ENCODE results near the gene SCN9A. TPM values are rescaled to one million over a fixed set of nuclear protein-coding genes. Genes with fewer than 3 reads are reported as not detected.
"Not testable (repeated sequence)": the region's sequence is repeated elsewhere in the genome, so short reads cannot be mapped to it uniquely, and the experiment has no call there.

Gene SCN9A
- polyA plus RNA-seq, 4 donors, result 2.0 to 2.9 (median 2.3) TPM

DNA sequence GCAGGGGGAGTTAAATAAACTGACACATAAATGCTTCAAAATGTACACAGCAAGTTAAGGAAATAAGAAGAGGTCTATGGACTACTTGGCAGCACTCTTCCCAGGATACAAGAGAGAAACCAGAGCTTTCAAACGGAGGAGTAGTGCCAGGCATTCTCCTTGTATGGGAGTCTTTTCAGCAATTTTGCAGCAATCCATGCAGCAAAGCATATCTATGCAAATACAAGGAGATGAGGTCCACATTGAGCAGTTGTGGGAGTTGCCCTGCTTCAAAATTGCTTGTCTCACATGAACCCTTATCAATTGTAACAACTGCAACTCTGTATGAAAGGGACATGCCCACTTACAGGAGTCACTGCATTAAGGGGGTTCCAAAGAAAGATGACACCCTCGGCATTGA, 37.8 kb downstream of the SCN9A start:
- DNase-seq (ENCODE audit: low read depth in 4 of 4, low spot score in 3 of 4), result no peak

DNA sequence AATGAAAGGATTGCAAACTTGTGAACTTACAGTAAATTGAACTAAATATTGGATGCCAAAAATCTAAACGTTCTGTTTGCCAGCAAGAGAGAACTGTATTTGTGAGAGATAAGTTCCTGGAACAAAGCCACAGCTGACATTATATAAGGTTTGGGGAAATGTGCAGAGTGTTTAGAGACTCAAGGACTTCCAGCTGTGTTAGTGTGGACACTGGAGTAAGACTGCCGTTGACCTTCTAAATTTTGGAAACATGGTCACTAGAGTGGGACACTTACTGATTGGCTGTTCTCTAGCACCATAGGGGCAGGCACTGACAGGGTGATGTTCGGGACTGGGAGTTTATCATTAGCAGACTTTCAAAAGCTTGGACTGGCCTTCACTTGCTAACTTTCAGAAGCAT, 40.5 kb downstream of the SCN9A start:
- DNase-seq (ENCODE audit: low read depth in 4 of 4, low spot score in 3 of 4), result no peak

DNA sequence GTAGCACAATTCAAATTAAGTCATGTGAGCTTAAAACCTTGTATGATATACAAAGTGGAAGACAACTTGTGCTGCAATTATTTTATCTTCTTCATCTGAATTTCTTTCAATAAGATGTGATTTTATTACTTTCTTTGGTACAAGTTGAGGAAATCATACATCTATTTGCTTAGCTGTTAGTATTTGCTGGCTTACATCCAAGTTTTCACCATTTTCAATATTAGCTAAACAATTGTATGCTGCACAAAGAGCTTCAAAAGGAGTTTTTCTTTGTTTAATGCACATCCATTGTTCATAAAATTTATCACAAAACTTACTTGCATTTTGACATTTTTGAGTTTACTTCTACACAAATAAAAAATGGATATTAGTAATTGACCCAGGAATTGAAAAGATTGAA, 40.9 kb downstream of the SCN9A start:
- DNase-seq (ENCODE audit: low read depth in 4 of 4, low spot score in 3 of 4), result no peak

DNA sequence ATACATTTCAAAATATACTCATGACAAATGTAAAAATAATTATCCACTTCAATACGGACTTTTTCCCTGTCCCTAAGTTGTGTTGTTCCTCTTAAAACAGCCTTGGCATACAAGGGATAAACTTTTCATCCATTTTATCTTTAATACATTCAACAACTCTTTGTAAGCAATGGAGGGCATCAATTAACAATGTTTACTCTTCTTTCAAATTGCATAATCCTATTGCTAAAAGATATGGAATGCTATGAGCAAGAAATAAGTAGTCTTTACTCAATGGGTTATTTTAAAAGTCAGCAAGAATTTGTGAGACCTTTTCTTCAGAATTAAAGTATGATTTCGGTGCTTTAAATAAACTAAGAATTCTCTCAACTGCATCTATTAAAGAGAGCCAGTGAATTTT, 41.9 kb downstream of the SCN9A start:
- DNase-seq (ENCODE audit: low read depth in 4 of 4, low spot score in 3 of 4), result no peak

DNA sequence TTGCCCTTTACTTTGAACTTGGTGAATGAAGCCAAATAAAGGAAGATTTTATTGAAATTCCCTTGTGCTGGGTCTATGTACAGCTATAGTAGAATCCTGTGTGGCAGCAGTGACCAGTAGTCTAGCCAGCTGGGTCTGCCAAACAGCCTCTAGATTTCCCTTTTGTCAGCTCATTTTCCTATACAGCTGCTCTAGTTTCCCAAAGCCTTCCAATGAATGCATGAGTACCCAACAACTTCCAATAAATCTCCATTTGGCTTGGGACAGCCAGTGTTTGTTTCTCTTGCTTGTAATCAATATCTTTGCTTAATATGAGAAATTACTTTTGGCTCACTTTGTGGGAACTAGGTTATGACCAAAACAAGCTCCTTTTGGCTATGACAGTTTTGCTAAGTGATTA, 43.6 kb downstream of the SCN9A start:
- DNase-seq (ENCODE audit: low read depth in 4 of 4, low spot score in 3 of 4), result no peak

DNA sequence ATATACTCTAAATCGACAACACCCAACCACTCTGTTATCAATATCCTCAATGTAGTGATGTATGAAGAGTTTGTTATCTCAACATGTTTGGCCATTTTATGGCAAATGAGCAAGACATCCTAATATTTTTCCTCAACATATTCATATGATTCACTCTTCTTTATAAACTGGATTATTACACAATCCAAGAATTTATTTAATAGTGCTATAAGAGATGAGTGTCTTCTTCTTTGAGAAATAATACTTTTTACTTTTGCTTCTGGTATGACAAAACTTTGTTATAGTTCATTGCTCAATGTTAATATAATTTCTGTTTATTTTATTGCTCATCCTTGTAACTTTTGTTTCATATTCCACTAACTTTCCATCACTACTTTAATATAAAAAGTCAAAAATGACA, 44.3 kb downstream of the SCN9A start:
- no peak for DNase-seq (ENCODE audit: low read depth in 4 of 4, low spot score in 3 of 4)

DNA sequence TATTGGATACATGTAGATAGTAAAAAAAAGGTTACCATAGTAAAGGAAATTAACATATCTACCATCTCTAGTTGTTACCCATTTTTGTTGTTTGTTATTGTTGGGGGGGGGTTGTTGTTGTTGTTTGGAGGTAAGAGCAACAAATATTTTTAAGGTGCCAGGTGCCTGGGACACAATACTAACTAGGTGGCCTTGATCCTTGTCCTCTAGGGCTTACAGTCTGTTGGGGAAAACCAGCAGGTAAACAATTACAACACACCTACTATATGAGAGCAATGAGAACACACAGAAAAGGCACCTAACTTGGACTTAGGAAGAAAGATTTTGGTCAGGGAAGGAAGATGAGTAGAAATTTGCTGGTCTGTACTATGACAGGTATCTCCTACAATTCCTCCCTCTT, 46.3 kb downstream of the SCN9A start:
- no peak for DNase-seq (ENCODE audit: low read depth in 4 of 4, low spot score in 3 of 4)

DNA sequence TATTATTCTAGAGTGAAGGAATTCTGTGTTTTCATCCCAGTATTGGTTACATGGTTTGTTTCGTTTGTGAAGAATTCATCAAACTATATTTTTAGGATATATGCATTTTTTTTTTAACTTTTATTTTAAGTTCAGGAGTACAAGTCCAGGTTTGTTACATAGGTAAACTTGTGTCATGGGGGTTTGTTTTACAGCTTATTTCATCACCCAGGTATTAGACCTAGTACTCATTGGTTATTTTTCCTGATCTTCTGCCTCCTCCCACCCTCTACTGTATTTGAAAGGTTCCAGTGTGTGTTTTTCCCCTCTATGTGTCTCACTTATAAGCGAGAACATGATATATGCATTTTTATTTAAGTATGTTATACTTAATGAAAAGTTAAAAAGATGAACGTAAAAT, 47.6 kb downstream of the SCN9A start:
- DNase-seq (ENCODE audit: low read depth in 4 of 4, low spot score in 3 of 4), result no peak

DNA sequence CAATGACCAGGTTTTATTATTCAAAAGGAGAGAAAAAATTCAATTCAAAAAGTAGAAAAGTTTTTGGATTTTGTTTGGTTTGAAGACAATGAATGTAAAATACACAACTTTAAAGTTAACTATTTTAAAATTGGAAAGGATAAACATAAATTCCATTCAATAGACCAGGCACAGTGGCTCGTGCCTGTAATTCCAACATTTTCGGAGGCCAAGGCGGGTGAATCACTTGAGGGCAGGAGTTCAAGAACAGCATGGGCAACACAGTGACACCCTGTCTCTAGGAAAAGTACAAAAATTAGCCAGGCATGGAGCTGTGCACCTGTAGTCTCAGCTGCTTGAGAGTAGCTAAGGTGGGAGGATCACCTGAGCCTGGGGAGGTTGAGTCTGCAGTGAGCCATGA, 54.7 kb downstream of the SCN9A start:
- DNase-seq (ENCODE audit: low read depth in 4 of 4, low spot score in 3 of 4), result no peak

DNA sequence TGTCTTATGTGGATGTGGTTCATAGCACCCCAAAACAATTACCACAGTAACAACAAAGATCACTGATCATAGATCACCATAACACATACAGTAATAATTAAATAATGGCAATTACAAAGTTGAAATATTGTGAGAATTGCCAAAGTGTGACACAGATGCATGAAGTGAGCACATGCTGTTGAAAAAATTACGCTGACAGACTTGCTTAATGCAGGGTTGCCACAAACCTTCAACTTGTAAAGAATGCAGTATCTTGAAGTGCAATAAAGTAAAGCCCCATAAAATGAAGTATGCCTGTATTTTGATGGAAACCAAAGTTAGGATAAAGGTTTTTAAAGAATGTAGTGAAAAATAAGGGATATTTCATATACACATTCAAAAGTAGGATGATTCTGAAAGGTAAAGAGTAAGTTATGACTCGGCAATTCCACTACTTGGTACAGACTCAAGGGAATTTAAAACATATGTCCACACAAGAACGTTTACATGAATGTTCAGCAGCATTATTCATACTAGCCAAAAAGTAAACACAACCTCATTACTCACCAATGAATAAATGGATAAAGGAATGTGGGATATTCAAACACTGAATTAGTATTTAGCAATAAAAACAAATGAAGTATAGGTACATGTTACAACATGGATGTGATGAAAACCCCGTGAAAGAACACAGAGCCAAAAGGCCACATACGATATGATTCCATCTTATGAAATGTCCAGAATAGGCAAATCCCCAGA, 61.6 kb downstream of the SCN9A start:
- DNase-seq (ENCODE audit: low read depth in 4 of 4, low spot score in 3 of 4), result no peak

DNA sequence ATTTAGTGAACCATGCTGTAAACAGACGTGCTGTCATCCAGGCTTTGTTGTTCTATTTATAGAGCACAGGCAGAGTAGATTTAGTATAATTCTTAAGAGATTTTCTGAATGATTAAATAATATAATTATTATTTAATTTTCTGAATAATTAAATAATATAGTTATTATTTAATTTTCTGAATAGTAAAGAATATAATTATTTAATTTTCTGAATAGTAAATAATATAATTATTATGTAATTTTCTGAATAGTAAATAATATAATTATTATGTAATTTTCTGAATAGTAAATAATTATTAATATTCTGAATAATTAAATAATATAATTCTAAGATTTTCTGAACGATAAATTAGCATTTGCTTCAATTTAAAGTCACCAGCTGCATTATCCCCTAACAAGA, 62.9 kb downstream of the SCN9A start:
- not testable (repeated sequence) for DNase-seq (ENCODE audit: low read depth in 4 of 4, low spot score in 3 of 4)

DNA sequence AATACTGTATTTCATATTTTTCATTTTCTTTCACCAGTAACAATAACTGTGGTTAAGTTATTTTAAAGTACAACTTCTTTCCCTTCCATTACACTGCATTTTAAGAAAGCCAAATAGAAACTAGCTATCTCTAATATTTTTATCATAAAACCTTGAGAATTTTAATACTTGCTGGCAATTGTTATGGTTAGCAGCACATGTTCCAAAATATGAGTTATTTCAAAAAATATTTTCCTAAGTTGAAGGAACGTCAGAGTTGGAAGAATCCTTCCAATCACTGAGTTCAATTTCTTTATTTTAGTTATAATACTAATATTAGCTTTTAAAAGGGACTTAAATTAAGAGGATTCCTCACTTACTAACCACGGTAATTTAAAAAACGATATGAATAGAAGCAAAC, 68.4 kb downstream of the SCN9A start:
- no peak for DNase-seq (ENCODE audit: low read depth in 4 of 4, low spot score in 3 of 4)

DNA sequence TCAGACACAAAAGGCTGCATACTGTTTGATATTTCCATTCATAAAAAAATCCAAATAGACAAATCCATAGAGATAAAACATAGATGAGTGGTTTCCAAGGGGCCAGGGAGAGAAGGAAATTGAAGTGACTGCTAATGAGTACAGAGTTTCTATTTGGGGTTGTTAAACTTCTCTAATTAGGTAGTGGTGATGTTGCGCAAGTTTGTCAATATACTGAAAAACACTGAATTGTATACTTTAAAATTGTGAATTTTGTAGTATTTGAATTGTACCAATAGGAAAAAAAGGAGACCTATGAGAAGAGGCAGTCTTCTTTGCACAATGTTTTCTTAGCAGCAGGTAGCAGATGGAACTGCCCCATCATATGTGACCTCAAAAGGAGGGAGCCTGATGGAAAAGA, 71.1 kb downstream of the SCN9A start:
- no peak for DNase-seq (ENCODE audit: low read depth in 4 of 4, low spot score in 3 of 4)

DNA sequence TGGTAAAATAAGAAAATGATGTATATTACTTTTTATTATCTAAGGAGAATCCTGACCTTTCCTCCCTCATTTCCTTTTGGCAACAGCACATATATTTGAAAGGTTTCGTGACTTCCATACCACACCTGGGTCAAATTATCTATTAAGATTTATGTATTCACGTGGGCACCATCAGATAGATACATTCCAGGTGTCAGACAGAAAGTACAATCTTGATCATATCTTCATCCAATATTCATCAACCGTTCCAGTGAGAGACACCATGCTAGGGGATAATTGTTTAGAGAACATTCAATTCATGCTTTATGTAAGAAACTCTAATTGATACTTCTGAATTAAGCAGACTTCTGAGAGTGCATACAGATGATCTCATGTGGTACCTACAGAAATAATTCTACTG, 73.7 kb downstream of the SCN9A start:
- DNase-seq (ENCODE audit: low read depth in 4 of 4, low spot score in 3 of 4), result no peak

DNA sequence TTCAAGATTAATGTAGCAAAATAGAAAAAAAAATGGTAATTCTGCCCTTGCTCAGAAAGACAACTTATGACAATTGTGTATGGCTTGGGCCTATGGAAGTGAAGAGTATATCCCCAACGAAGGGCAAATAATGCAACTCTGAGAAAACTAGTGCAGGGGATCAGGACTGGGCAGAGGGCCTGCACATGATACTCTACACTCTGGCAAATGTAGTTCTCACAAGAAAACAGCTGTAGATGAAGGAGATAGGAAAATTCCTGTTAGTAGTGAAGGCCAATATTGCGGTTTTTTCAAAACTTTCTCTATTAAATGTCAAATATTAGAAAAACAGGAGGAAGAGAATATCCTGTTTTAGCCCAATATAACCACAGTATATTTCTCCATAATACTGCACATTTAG, 77.8 kb downstream of the SCN9A start:
- DNase-seq (ENCODE audit: low read depth in 4 of 4, low spot score in 3 of 4), result no peak

DNA sequence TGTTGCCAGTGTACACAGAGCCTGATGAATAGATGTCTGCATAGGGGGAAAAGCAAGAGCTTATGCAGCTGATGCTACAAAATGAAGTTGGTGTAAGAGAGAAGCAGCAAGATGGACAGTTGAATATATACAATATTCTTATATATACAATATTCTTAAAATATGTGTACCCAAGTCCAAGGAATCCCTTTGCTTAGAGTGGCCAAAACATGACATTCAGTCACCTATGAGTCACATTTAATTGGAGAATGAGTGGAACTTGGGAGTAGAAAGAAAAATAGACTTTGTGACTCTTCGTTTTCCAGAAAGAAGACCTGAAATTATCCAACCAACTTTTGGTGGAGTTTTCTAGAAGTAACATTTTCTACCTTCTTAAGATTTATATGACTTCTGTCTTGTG, 81.8 kb downstream of the SCN9A start:
- DNase-seq (ENCODE audit: low read depth in 4 of 4, low spot score in 3 of 4), result no peak

DNA sequence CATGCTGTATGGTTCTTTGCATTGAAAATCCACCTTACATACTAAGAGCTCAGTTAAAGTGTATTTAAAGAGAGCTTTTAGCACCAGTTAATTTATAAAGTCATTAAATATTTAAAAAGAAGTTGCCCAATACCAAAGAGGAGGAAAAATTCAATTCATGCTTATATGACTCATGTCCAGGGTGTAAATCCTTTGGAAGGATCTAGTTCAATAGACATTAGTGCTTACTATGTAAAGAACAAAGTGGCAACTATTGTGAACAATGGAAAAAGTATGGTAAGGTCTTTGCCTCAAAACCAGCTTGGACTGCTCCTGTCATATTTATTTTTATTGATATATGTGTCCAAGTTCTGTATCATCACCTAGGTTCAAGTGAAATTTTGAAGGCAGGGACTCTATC, 90.5 kb downstream of the SCN9A start:
- no peak for DNase-seq (ENCODE audit: low read depth in 4 of 4, low spot score in 3 of 4)

DNA sequence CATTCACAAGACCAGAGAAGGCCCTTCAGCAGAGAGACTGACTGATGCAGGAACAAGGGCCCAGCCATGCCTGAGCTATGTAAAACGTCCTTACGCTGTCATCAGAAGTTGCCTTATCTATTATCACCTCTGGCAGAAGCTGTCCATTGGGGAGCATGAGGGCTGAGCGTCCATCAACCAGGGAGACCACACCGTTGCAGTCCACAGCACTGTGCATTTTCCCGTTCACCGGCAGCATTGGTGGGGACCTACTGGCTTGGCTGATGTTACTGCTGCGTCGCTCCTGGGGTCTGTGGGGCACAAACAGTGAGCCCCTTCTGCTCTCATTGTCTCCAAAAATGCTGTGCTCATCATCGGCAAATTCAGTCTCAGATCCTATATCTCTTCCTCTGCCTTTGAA, 91.4 kb downstream of the SCN9A start:
- no peak for DNase-seq (ENCODE audit: low read depth in 4 of 4, low spot score in 3 of 4)

DNA sequence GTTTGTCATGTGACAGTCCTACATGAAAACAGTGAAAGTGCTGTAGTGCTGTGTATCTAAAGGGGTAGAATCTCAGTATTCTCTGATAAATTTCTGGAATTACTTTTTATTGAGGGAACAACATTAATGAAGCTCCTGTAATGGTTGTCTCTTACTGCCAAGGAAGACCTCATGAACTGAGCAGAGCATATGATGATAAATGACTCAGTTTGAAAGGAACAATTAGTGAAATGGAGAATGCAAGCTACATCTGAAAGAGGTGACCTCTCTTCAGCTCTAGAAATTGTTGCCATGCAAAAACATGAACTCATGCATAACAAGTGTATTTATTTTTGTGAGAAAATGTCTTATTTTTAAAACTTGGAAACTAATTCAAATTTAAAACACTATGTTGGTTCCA, 93.6 kb downstream of the SCN9A start:
- DNase-seq (ENCODE audit: low read depth in 4 of 4, low spot score in 3 of 4), result no peak

DNA sequence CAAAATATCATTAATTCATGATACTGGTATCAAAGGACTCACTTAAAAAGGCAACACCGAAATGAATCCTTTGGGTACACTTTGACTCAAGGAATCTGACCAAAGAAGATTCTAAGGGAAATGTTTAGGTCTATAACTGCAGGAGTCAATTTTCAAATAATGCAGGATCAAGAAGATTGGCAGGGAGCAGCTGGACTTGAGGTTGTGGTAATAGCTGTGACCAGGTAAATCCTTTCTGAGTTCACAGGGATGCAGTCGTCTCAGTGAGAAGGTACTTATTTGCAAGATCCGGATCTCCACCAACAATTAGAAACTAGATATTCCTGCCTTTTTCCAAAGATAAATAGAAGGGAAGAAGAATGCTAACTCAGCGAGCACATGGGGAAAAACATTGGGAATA, 96.9 kb downstream of the SCN9A start:
- DNase-seq (ENCODE audit: low read depth in 4 of 4, low spot score in 3 of 4), result no peak

DNA sequence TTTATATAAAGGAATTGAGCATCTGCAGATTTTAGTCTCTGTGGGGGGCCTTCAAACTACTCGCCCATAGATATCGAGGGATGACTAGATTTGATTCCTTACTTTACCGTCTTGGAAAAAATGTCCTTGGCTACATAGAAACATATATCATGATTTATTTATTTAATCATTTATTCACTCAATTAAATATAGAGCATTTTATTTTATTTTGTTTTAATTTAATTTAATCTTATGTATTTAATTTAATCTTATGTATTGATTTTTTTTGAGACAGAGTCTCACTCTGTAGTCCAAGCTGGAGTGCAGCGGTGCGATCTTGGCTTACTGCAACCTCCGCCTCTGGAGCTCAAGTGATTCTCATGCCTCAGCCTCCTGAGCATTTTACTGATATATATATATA, 105.4 kb downstream of the SCN9A start:
- no peak for DNase-seq (ENCODE audit: low read depth in 4 of 4, low spot score in 3 of 4)

DNA sequence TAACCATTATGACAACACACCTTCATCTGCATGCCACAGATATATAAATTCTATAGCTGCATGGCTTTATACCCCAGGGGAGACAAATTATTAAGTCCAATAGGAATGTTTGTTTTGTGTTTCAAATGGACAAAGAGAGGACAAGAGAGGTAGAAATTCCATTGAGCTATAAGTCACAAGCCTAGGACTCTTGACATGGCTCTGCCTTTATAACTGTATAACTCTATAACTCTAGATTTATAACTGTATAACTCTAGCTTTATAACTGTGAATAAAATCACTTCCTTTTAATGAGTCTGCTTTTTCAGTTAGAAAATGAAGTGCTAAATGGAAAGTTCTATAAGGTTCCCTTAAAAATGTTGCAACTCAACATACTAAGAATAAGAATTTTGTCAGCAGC, 106.4 kb downstream of the SCN9A start:
- no peak for DNase-seq (ENCODE audit: low read depth in 4 of 4, low spot score in 3 of 4)

DNA sequence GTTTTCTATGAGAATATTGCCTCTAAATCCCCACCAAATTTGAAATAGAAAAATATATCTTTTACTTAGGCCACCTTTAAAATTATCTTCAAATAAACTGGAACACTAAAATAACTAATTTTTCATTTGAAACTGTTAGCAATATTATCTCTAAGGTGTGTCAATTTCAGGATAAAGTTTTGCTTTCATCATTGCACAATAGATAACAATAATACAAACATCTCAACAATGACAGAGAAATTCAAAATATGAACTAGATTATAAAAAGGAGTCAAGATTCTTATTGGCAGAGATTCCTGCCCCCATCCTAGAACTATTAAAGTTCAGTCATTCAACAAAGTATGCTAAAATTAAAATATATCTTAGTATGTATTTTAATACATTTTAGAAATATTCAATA, 117.9 kb downstream of the SCN9A start:
- DNase-seq (ENCODE audit: low read depth in 4 of 4, low spot score in 3 of 4), result no peak
